Middle frontal gyrus (tissue), 1 donor: ENCODE results near the gene SH3PXD2B.
"Not testable (repeated sequence)": the region's sequence is repeated elsewhere in the genome, so short reads cannot be mapped to it uniquely, and the experiment has no call there.

Experiments
- DNase-seq: peaks from one replicate; pipeline ENCODE4 v3.0.0-alpha.2; 2015; ENCODE audit warnings: low spot score; ENCODE audit errors: extremely low spot score

SH3PXD2B gene

GRCh38 chr5:172345881-172346280, 108.4 kb downstream of the SH3PXD2B start:
- DNase-seq: no peak

GRCh38 chr5:172344855-172345409, 109.4 kb downstream of the SH3PXD2B start:
- no peak for DNase-seq

- DNase-seq: no peak
Measured at GRCh38 chr5:172343741-172344140, 110.6 kb downstream of the SH3PXD2B start.

GRCh38 chr5:172342918-172343317, 111.4 kb downstream of the SH3PXD2B start:
- no peak for DNase-seq

GRCh38 chr5:172339264-172340180, 114.8 kb downstream of the SH3PXD2B start:
- no peak for DNase-seq

- DNase-seq: no peak
Measured at GRCh38 chr5:172336676-172337285, 117.5 kb downstream of the SH3PXD2B start.

- DNase-seq: no peak
Measured at GRCh38 chr5:172336264-172336663, 118.1 kb downstream of the SH3PXD2B start.

- no peak for DNase-seq
Measured at GRCh38 chr5:172335721-172336120, 118.6 kb downstream of the SH3PXD2B start.

GRCh38 chr5:172334641-172335040, 119.7 kb downstream of the SH3PXD2B start:
- no peak for DNase-seq

- no peak for DNase-seq
Measured at GRCh38 chr5:172334196-172334595, 120.1 kb downstream of the SH3PXD2B start.

- not testable (repeated sequence) for DNase-seq
Measured at GRCh38 chr5:172326901-172327300, 127.4 kb downstream of the SH3PXD2B start.

GRCh38 chr5:172325452-172325851, 128.9 kb downstream of the SH3PXD2B start:
- DNase-seq: no peak

- DNase-seq: no peak
Measured at GRCh38 chr5:172322028-172322965, 132.0 kb downstream of the SH3PXD2B start.

GRCh38 chr5:172321593-172321992, 132.7 kb downstream of the SH3PXD2B start:
- no peak for DNase-seq

- no peak for DNase-seq
Measured at GRCh38 chr5:172319708-172320441, 134.4 kb downstream of the SH3PXD2B start.

GRCh38 chr5:172315587-172316493, 138.5 kb downstream of the SH3PXD2B start:
- DNase-seq: no peak

- DNase-seq: no peak
Measured at GRCh38 chr5:172313915-172314314, 140.4 kb downstream of the SH3PXD2B start.

GRCh38 chr5:172312286-172312685, 142.0 kb downstream of the SH3PXD2B start:
- no peak for DNase-seq

- no peak for DNase-seq
Measured at GRCh38 chr5:172311605-172312004, 142.7 kb downstream of the SH3PXD2B start.
